NCI-H1105 (cell line): ENCODE results near the gene TBC1D4.

Source experiments
- DNase-seq: peaks from one replicate; lab custom pipeline; 2025; lab: John Stamatoyannopoulos, UW

The TBC1D4 gene

DNA sequence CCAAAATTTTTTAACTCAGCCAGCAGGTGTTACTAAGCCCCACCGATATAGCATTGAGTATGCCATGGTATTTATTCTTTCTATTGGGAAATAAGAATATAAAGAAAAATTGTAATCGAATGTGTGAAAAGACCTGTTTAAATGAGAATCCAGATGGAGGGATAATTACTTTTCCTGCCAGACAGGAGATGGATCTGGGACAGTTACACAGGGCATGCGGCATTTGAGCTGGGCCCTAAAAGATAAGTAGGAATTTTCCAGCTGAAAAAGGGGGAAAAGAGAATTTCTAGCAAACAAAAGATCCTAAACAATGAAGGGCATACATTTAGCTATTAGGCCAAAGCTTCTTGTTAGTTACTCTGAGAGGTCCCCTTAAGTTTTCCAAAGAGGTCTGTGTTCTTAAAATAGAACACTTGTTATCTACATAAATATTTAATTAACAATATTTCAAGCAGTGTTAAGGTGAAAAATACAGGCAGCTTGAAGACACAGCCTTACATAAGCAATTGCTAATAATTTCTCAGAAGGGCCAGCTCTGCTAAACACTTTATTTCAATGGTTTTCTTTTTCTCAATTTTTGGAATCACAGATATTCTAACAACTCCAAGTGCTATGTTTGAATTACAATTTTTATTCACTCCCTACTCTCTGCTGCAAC is 63.7 kb downstream of the TBC1D4 start:
- DNase-seq, result no peak

DNA sequence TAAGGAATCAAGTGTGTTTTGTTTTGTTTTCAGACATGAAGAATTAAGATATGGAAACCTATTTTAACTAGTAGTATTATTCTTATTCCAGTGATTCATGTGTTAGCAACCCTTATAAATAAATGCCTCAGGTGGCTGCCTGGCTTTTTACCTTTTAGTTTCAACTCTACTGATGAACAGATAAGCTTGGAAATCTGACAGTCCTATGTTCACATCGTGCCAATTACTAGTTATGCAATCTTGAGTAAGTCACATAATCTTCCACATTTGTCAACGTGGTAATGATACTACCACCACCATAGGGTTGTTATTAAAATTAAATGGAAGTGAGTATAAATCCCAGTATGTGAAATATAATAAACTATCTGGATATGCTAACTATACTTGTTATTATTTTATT is 64.3 kb downstream of the TBC1D4 start:
- DNase-seq, result no peak

DNA sequence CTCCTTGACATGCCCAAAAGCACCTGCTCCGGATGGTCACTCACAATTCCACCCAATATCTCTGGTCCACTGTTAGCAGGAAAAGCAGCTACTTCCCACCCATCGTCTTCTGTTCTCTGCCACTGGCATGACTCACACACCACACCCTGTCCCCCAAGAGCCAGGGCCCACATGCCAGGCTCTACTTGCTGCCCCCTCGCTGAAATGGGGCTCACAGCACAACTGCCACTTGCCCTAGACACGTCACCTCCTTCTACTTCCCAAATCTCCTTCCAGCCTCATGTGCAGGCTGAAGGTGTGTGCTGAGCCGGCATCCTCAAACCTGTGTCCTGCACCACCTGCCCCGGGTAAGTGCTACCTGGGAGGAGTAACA is 65.0 kb downstream of the TBC1D4 start:
- DNase-seq, result no peak

DNA sequence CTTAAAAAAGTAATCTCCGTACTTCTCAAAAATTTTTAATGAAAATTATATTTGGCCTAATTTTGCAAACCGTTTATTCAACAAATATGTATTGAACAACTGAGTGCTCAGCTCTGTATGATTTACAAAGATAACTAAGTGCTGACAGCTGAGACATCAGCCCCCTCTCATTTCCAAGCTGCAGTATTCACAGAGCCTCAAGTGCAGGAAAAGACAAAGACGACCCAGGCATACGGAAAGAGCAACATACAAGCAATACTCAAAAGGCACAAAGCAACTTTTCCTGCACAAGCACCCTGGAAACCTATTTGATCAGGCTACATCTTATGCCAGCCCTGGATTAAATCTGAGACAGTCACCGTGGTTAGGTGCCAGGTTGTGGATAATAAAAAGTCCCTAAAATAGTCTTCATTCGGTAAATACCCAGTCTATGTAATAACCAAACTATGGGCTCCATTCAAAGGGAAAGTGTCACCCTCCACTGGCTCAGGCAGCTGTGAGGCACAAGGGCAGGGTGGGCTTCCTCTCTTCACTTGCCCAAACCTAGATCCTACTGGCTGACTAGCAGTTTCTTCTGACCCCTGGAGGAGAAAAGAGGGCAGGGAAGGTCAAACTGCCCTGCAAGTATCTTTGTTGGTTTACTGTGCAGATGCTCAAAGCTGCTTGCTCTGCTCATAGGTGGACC is 65.5 kb downstream of the TBC1D4 start:
- DNase-seq, result no peak

DNA sequence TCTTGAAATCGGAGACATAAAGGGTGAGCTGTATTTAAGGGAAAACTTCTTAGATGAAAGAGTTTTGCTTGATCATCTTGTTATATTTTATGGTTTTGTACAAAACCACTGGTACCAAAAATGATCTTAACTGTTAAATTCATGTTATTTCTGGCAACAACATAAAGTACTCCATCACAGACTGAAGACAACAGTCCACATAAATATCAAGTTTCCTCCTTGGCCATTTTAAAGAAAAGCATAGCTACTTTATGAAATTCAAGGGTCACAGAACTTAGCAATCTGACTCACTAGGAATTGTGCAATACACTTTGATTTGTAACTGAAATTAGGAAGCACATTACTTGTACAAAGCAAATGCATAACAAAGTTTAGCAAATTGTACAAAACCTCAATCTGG is 66.3 kb downstream of the TBC1D4 start:
- no peak for DNase-seq

DNA sequence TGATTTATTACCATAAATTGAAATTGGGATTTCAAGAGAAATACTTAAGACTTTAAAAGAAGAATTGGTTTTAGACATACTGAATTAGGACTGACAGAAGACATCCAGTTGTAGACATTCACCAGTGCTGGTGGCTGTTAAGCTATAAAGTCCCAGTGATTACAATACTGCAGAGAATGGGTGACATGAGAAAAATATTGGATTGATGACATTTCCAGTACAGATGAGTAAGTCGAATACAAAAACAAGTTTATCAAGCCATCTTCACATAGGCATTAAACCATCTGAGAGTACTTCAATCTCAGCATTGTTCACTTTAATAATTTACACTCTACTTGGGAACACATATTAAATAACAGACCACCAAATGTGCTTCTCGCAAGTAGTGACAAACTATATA is 66.8 kb downstream of the TBC1D4 start:
- no peak for DNase-seq

DNA sequence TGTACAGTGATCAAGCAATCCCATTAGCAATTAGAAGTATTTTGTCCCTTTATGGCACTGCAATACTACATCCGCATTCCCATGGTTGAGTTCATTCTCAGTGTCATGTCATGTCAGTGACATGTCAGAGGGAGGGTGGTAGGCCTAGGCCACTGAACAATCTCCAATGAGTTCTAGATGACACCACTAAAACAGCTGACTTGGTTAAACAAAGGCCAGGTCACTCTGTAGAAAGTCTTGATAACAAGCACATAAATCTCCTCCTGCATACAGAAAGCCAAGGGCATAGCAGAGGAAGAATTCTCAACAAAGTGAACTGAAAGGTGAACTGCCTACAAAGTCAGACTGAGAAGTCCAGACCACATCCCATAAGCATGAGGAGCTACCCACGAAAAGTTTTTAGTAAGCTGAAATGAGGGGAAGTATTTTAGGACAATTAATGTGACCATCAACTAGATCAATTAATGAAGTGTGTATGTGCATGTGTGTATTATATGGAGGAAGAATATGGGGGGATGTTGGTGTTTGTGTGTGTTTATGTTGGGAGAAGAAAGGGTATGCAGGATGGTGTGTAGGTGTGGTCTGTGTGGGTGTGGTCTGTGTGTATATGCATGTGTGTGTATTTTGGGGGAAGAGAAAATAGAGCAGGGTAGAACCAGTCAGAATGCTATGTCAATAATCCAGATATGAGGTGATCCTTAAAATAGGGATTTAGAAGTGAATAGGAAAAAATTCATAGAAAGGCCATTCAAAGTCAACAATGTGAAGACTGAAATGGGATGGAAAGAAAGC is 67.7 kb downstream of the TBC1D4 start:
- no peak for DNase-seq

DNA sequence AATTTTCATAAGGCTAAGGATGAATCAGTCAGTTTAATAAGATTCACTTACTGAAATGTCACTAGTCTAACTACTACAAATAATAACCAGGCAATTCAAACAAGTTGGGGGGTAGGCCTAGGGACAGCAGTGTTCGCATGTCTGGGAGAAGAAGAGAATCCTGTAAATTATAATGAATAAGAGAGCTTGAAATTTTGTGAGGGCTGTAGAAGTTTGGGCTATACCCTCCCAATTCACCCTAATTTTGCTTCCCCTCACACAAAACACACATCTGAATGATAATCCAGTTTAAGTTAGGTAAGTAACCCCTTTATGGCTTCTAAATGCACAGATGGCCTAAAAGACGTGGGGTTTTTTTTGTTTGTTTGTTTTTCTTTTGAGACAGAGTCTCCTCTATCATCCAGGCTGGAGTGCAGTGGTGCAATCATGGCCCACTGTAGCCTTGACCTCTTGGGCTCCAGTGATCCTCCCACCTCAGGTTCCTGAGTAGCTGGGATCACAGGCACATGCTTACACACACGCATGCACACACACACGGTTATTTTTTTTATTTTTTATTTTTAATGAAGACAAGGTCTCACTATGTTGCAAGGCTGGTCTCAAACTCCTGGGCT is 69.9 kb downstream of the TBC1D4 start:
- DNase-seq, result no peak

DNA sequence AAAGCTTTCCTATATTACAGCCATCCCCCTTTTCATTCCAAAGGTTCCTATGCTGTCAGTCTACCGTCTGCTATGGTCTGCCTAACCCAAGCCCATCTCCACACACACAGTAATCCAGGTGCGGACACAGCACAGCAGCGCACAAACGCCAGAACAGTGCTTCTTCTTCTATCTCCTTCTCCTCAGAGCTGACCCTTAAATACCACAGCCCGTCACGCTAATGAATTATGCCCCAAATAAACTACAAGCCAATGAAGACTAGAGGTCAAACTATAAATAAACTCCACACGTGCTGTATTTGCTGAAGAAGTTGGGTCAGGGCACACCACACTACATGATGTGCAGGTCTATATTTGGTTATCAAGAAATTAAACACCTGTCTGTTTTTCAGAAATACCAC is 71.8 kb downstream of the TBC1D4 start:
- no peak for DNase-seq

DNA sequence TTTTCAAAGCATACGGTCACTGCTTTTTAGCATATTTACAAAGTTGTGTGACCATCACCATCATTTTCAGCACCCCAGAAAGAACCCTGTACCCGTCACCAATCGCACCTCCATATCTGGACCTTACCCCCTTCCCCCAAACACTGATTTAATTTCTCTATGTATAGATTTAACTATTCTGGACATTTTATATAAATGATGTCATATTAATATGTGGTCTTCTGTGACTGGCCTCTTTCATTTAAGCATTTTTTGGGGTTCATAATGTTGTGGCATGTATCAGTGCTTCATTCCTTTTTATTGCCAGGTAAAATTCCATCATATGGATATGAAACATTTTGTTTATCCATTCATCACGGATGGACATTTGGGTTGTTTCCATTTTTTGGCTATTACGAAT is 74.0 kb downstream of the TBC1D4 start:
- no peak for DNase-seq

DNA sequence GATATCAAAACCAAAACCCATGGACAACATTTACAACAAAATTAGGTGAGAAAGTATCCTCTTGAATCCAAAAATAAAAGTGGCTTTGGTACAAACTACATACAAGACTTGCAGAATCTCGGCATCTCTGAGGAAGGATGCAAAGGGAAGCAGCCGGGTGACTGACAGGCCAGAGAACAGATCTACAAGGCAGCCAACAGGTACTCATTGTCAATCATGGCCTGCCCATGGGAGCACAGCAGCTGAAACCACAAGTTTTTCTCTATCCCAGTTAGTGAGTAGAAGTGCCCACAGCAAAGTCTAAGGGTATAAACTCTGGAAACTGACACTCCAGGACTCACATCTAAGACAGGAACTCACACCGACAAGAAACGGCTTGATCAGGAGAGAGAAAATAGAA is 74.5 kb downstream of the TBC1D4 start:
- DNase-seq, result no peak

DNA sequence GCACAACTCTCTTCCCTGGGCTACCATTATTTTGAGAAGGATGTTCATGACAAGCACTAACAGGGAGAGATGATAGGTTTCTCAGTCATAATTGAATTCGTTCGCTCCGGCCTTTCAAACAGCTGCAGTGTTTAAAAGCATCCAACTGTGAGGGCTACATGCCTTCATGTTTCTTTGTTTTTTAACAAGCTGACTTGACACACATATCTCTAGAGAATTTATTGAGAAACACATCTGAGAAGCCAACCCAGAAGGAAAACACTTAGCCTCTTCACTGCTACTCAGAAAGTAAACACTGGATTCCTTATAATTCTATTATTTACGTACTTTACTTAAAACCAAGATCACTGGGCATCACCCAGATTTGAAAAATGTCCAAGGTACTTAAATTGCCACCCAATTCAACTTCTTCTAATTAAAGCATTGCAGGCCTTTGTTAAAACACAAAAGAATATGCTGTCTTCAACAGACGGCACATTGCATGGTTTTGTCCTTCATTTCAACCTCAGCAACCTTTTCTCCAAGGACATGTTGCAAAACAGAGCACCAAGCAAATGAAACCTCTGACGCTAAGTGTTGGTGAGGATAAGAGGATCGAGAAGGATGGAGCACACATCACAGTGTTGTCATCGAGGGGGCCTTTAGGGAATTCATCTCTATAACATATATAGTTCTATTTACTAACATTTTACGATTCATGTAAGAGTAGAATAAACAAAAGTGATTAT is 75.8 kb downstream of the TBC1D4 start:
- no peak for DNase-seq

DNA sequence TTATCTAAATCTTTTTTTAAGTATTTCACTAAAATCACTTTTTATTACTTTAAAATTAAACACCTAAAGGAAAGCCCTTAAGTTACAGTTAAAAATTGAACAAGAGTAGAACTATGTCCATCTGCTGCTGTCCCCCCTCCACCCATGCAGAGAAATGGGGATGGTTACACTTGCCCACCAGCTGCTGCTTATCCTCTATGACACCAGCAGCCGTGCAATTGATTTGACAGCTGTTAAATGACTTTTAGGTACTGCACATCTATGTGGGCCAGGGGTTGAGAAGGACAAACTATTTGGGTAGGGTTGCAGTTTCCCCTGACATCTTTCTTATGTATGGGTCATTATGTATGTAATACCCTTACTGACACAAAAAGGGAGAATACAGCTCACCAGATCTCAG is 77.2 kb downstream of the TBC1D4 start:
- no peak for DNase-seq

DNA sequence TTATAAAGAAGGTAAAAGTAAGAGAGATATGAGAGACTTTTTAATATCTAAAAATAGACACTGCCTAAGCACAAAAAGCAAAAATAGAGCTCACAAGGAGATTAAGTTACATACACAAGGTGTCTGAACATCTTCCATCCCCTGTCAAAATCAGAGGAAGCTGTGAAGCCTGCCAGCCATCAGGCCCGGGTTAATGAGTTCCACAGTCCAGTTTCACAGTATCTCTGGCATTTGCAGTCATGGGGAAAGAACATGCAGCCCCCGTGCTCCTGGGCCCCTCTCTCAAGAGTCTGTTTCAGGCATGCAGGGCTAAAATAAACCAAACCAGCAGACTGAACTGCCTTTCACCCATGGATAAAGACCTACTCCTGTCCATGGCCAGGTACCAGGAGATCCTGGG is 79.2 kb downstream of the TBC1D4 start:
- no peak for DNase-seq

DNA sequence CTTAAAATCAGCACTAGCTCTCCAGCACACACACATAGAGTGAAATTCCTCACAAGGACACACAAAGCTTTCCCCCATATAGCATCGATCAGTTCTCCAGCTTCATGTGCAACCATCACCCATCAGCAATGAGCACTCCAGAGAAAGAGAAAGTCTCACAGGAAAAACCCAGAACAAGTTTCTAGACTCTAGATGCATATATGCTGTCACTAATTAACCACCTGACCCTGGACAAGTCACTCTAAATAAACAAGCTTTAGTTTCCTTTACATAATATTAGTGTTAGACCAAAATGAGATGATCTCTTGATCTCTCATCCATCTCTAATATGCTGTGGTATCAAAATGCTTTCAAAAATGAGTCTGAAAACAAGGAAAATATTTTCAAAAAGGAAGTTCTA is 81.2 kb downstream of the TBC1D4 start:
- no peak for DNase-seq

DNA sequence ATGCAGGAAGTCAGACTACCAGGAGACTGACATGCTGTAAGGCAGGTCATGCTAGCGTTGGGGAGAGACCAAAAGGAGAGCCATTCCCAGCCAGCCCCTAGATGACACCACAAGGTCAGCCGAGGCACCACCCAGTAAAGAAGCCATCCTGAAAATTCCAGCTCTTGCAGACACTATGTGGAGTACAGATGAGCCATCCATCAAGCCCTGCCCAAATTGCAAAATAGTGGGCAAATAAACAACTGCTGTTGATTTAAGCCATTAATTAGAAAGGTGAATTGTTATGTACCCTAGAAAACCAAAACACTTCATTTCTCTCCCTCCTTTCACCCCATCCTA is 82.1 kb downstream of the TBC1D4 start:
- DNase-seq, result no peak

DNA sequence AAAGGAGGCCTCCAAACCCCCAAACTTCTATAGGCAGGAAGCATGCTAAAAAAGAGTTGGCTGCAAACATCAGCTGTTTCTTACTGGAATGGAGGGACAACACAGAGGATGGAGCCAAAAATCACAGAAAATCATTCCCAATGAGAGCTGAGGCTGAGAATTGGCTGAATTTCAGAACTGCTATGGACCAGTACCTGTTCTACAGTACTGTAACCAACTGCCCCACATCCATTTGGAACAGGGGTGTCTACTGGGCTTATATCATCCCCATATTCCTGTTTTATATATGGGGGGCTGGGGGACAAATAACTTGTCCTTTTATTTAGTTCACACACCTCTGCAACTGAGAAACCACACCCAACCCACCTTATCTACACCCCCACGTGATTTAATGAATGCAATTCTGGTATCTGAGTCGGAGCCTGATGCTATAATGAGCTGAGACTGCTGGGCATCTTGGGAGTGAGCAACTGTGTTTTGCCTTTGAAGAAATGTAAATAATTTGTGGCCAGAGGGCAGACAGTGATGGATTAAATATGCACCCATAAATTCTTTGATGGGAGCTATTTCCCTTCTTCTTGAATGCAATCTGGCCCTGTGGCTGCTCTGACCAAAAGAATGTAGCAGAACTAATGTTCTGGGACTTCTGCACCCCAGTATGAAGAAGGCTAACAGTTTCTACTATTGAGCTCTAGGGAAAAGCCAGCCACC is 82.6 kb downstream of the TBC1D4 start:
- DNase-seq, result no peak

DNA sequence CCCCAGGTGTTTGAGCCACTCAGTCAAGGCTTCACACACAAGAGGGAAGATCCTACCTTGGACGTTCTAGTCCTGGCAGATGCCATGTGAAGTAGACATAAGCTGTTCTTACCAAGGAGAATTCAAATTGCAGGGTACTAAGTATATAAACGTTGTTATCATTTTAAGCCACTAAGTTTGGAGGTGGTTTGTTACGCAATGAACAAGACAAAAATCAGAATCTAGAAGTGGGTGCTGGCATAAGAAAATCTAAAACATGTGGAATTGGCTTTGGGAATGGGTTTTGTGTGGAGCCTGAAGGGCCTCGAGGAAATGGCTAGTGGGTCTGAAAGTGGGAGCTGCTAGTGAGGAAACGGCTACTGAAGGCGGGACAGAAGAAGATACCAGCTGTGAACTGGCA is 83.9 kb downstream of the TBC1D4 start:
- DNase-seq, result no peak

DNA sequence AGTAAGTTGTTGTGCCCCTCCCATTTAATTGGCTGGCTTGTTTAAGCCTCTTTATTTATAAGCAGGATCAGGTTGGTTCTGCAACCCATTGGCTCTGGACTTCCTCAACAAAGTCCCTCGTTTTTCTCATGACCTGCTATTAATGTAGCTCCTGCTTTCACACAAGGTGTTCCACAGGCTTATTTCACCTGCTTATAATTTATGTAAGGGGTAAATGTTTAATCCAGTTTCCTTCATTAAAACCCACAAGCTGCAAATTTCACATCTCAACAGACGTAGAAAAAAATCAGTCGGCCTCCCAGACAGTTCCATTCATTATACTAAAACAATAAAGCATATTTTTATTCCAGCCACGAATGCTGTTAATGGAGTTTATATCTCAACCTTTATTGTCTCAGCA is 86.1 kb downstream of the TBC1D4 start:
- no peak for DNase-seq

DNA sequence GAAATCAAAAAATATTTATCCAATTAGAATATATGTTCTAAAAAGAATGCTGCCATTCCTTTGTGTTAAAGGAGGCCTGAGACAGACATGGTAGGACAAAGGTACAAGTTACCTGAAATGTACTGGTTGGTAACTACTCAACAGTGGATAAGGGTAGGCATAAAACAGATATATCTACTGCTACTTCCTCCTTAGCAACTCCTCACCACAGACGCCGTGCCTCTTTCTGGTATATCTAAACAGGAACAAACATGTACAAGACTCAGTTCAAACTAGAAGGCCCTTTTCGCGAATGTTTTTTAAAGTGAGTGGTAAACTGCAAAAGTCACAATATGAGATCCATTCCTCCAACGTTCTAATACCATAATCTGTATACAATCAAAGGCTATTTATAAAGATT is 86.9 kb downstream of the TBC1D4 start:
- no peak for DNase-seq

DNA sequence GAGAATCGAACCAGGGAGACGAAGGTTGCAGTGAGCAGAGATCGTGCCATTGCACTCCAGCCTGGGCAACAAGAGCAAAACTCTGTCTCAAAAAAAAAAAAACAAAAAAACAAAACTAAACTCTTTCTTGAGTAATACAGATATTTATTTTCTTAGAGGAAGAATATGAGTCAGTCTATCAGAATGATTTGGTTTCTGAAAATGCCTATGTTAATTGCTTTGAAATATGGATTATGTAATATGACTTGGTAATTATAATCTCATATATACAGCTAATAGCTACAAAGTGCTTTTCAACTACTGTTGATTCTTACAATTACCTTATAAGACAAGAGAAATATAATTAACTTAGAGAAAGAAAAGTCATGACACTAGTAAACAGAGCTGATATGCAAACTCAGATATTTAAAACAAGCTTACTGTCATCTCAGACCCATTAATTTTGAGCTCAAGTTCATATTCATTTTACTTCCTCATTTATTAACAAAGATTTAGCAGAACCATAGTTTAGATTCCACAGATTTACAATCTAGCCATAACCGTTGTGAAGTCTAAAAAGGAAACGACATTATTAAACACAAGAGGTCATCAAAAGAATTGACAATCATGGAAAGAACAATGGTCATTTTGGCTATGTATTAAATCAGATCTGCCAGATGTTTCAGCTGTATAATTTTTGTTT is 88.0 kb downstream of the TBC1D4 start:
- DNase-seq, result no peak
